GM19193 (cell line): ENCODE data around the gene CLDN16.

ENCODE experiments used
- POLR2A ChIP-seq: IDR thresholded peaks from 4 replicates; pipeline ENCODE4 v1.6.1; 2011; ENCODE audit not compliant: insufficient read depth, insufficient read length; ENCODE audit errors: extremely low read depth

The CLDN16 gene

GRCh38 chr3:190446573-190447279 lies 58.8 kb downstream of the CLDN16 start:
- no peak for TF ChIP-seq POLR2A

GRCh38 chr3:190448256-190448655 lies 60.3 kb downstream of the CLDN16 start:
- TF ChIP-seq POLR2A = no peak

GRCh38 chr3:190449801-190450200 lies 61.8 kb downstream of the CLDN16 start, which contains the start of gene TMEM207:
TSS of gene TMEM207 (minus strand) at chr3:190449901. CDS start at chr3:190449809, 92 bp downstream.
- no peak for TF ChIP-seq POLR2A

- no peak for TF ChIP-seq POLR2A
Measured at GRCh38 chr3:190455828-190456227, 67.9 kb downstream of the CLDN16 start.

- TF ChIP-seq POLR2A = no peak
Measured at GRCh38 chr3:190456770-190457169, 68.8 kb downstream of the CLDN16 start.

GRCh38 chr3:190458040-190458439 lies 70.1 kb downstream of the CLDN16 start:
- no peak for TF ChIP-seq POLR2A
